Mesothelial cell of epicardium (in vitro differentiated cells): ENCODE measurements around the gene STX3. TPM values are rescaled to one million over a fixed set of nuclear protein-coding genes. Genes with fewer than 3 reads are reported as not detected.

Experiments
- DNase-seq, 2 experiments: peaks; one replicate each; pipeline ENCODE4 v3.0.0; 2021; ENCODE audit warnings: low spot score in 2 of 2; ENCODE audit not compliant: unreplicated experiment in 2 of 2
- H3K27ac Mint-ChIP-seq: 2 replicates; pipeline ENCODE4 v1.8.0; 2021; ENCODE audit warnings: mixed read lengths
- H3K27me3 Mint-ChIP-seq: 2 replicates; pipeline ENCODE4 v1.8.0; 2021; ENCODE audit warnings: low read depth, mixed read lengths
- H3K36me3 Mint-ChIP-seq: 2 replicates; pipeline ENCODE4 v1.8.0; 2021; ENCODE audit warnings: mixed read lengths
- H3K4me1 Mint-ChIP-seq: 2 replicates; pipeline ENCODE4 v1.8.0; 2021; ENCODE audit warnings: mixed read lengths
- H3K4me3 Mint-ChIP-seq: 2 replicates; pipeline ENCODE4 v1.8.0; 2021; ENCODE audit warnings: mild to moderate bottlenecking, moderate library complexity, mixed read lengths
- H3K9me3 Mint-ChIP-seq: 2 replicates; pipeline ENCODE4 v1.8.0; 2021; ENCODE audit warnings: mixed read lengths
- CTCF ChIP-seq: fragments of 200-600 bp; sonication (generic); IDR thresholded peaks from one replicate; pipeline ENCODE4 v1.5.0; 2021; ENCODE audit warnings: antibody characterized with exemption; ENCODE audit not compliant: unreplicated experiment
- total RNA-seq: library from RNA; stranded (reverse); gene quantifications from 3 replicates; pipeline ENCODE4 v1.2.1, GENCODE V29; 2021

STX3 gene
- total RNA-seq, 1 donor from 2014 or later: 24.2 TPM

GRCh38 chr11:59754494-59754858, 700 bp upstream of the STX3 start:
- Mint-ChIP-seq H3K9me3 (no peaks in the 10 kb centered on the region), H3K27ac (peak overlapping the region; percentile 83), H3K36me3 (no peaks in the 10 kb centered on the region), H3K4me1 (peaks cover 25% of the 10 kb centered on the region), H3K4me3 (peak overlapping the region; percentile 84), H3K27me3 (peaks cover 3% of the 10 kb centered on the region)
- TF ChIP-seq CTCF: no peak
- DNase-seq: no peak

GRCh38 chr11:59755701-59756557, 753 bp downstream of the STX3 start:
- no peaks in the 10 kb centered on the region for H3K36me3 Mint-ChIP-seq
- H3K9me3 Mint-ChIP-seq: no peaks in the 10 kb centered on the region
- peak overlapping the region; percentile 84 for H3K4me3 Mint-ChIP-seq
- no peak for TF ChIP-seq CTCF
- H3K27me3 Mint-ChIP-seq: no peaks in the 10 kb centered on the region
- peak; percentile 29 to 64 for DNase-seq
- peaks cover 26% of the 10 kb centered on the region for H3K4me1 Mint-ChIP-seq
- peak overlapping the region; percentile 57 for H3K27ac Mint-ChIP-seq

- no peak for TF ChIP-seq CTCF
Measured at GRCh38 chr11:59756558-59756840, 1.3 kb downstream of the STX3 start.

GRCh38 chr11:59756845-59757244, 1.7 kb downstream of the STX3 start:
- Mint-ChIP-seq H3K27me3 (no peaks in the 10 kb centered on the region), H3K9me3 (no peaks in the 10 kb centered on the region), H3K4me3 (peak overlapping the region; percentile 84), H3K36me3 (no peaks in the 10 kb centered on the region), H3K4me1 (peaks cover 26% of the 10 kb centered on the region), H3K27ac (no peak overlapping the region)
- no peak for DNase-seq
- no peak for TF ChIP-seq CTCF

More at GRCh38 chr11:59756558-59756840, 1.3 kb downstream of the STX3 start:
- Mint-ChIP-seq H3K9me3 (no peaks in the 10 kb centered on the region), H3K27ac (no peak overlapping the region), H3K4me1 (peaks cover 26% of the 10 kb centered on the region), H3K27me3 (no peaks in the 10 kb centered on the region), H3K36me3 (no peaks in the 10 kb centered on the region), H3K4me3 (peak overlapping the region; percentile 84)
- DNase-seq: no peak

- H3K4me3 Mint-ChIP-seq: no peak overlapping the region
- no peak overlapping the region for H3K27ac Mint-ChIP-seq
- H3K9me3 Mint-ChIP-seq: no peaks in the 10 kb centered on the region
- DNase-seq: no peak
- TF ChIP-seq CTCF: no peak
- H3K36me3 Mint-ChIP-seq: no peaks in the 10 kb centered on the region
- peaks cover 26% of the 10 kb centered on the region for H3K4me1 Mint-ChIP-seq
- H3K27me3 Mint-ChIP-seq: no peaks in the 10 kb centered on the region
Measured at GRCh38 chr11:59758401-59759037, 3.3 kb downstream of the STX3 start.
